Superior temporal gyrus (tissue), 1 donor: ENCODE measurements around the gene BCAS2.
A peak's percentile ranks its signal among the peaks of the same experiment; 100 is the strongest.
"Not testable (repeated sequence)": the region's sequence is repeated elsewhere in the genome, so short reads cannot be mapped to it uniquely, and the experiment has no call there.

ENCODE experiments used
- DNase-seq: peaks from one replicate; pipeline ENCODE4 v3.0.0-alpha.2; 2016; ENCODE audit errors: extremely low spot score

The BCAS2 gene

DNA sequence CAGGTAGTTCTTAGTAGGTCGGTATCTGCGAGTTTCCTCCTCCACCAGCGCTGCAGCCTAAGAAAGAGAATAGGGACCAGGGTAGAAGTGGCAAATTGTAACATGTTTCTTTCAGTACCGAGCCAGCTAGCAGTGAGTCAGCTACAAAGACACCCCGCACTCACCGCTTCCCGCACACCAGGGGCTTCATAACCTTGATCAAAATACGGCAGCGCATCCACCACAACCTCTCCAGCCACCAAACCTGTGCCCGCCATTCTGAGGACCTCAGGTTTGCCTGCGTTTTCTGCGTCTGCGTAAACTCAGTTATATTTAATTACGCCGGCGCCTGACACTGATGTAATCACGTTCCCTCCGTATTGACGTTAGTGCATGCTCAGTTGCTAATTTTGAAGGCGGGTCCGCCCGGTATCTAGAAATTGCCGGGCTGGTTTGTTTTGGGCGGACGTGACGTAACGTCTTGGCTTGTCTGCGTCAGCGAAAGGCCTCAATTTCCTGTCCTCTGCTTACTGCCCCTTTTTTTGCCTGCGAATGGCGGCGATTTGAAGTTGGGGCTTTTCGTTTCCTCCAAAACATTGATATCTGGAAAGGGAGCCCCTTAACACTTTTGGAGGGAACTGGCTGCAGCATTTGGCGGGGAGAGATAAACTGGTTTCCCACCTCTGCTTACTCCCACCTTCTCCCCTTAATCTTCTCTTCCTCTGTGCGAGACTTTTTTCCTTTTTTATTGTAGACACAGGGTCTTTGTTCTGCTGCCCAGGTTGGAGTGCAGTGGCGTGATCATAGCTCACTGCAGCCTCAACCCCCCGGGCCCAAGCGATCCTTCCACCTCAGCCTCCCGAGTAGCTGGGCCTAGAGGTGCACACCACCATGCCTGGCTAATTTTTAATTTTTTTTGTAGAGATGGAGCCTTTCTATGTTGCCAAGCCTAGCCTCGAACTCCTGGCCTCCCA is at the start of gene BCAS2:
Gene BCAS2 (minus strand): TSS at position 281 of the 953 bp plus-strand sequence. CDS start 24 bp downstream, at position 257.
- peak; percentile 99 for DNase-seq

GRCh38 chr1:114627107-114627506 is 45.7 kb upstream of the BCAS2 start:
- no peak for DNase-seq

- DNase-seq: no peak
Observed at GRCh38 chr1:114623364-114623763, 41.9 kb upstream of the BCAS2 start.

DNA sequence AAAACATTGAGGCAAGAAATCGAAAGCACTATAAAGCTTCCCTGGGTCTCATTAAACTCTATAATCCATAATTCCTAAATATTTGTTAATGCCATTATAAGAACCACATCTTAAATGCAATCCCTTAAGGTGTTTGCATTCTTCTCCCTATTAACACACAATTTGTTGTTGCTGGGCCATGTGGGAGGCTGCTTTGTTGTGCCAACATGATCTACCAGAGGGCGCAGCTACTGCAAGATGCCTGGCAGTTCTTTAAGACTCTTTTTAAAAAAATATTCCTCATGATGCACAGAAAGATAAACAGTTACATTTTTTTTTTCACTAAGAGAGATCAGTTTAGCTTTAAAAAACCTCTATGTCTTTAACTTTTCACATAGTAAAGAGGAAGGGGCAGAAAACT is 39.0 kb upstream of the BCAS2 start:
- DNase-seq: no peak

DNA sequence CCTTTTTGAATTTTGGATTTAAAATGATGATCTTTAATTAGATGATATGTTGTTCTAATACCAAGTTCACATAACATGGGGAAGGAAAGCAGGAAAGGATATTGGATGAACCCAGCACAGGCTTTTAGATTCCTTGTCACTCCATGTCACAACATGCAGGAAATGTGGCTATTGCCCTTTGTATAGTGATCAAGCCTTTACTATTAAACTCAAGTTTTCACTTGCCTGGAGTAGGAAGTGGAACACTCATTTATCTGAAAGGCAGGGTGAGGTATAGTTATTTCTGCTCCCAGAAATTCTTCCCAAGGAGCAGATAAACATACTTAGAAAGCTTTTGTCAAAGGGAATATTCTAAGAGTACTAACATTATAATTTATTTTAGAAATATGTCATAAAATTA is 37.2 kb upstream of the BCAS2 start:
- DNase-seq: no peak

DNA sequence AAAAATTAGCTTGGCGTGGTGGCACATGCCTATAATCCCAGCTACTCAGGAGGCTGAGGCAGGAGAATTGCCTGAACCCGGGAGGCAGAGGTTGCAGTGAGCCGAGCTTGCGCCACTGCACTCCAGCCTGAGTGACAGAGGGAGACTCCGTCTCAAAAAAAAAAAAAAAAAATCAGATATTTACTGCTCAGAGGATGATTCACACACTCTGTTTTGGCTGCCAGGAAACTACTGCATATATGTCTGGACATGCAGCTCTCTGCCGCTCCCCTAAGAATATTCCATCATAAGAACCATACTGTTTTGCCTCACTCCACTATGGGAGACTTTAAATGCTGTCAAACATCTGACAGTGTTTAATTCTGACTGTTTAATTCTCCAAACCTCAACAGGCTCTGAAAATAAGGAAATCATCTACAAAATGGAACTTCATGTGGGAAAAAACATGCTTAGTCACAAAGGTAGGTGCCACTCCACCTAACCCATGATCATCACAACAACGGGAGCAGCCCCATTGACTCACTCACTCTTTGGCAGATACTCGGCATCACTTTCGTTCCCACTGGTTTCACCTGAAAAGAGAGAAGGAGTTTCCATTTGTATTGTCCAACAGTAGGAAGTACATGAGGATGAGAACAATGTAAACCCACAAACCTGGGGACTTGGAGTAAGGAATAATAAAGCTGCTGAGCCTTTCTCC is 29.3 kb upstream of the BCAS2 start:
- no peak for DNase-seq

DNA sequence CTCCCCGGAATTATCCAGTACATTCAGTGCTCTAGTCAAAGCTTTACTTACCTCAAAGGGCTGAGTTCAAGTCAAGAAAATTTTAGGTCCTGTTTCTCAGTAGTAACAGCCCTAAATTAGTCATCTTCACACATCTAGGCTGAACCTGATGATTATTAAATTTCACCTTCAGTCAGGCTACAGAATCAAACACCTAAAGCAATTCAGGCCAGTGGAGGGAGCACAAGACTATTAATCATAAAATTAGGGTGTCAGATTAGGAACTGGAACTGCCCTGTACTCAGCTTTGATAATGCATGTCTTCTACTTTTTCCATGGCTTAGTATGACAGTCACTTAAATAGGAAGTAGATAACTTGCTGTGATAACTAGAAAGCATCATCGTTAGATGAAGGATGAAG is 28.4 kb upstream of the BCAS2 start:
- DNase-seq: no peak

DNA sequence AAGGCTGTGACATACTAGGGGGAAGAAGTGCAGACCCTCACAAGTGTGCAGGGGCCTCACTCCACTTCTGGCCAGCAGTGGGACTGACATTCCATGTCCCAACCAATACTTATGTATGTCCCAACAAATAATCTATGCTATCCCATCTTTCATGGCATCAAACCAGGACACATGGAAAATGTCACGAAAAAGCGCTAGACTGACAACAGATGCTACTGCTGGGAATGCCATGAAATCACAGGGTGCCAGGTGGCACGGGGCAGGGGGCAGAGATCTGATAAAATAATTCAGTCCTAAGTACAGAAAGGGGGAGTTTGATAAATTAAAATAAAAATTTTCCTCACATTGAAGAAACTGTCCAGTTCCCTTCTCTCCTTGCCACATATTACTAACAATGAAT is 27.6 kb upstream of the BCAS2 start:
- DNase-seq: no peak

GRCh38 chr1:114607223-114607622 is 25.8 kb upstream of the BCAS2 start:
- no peak for DNase-seq

- DNase-seq: no peak
Observed at GRCh38 chr1:114597949-114598348, 16.5 kb upstream of the BCAS2 start.

GRCh38 chr1:114595602-114596001 is 14.2 kb upstream of the BCAS2 start:
- DNase-seq: no peak

DNA sequence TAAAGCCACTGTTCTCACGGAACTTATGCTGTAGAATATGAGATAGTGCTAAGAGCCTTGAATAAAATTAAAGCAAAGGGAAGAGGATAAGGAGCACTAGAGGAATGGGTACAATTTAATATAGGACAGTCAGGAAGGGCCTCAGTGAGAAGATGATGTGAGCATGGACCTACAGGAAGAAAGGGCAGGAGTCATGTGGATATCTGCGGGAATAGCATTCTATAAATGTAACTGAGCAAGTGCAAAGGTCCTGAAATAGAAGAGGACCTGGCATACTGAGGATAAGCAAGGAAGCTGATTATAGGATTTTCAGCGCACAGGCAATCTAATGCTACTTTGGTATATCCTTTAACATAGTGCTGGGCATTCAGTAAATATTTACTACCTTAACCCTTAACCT is 12.6 kb upstream of the BCAS2 start:
- DNase-seq: no peak

DNA sequence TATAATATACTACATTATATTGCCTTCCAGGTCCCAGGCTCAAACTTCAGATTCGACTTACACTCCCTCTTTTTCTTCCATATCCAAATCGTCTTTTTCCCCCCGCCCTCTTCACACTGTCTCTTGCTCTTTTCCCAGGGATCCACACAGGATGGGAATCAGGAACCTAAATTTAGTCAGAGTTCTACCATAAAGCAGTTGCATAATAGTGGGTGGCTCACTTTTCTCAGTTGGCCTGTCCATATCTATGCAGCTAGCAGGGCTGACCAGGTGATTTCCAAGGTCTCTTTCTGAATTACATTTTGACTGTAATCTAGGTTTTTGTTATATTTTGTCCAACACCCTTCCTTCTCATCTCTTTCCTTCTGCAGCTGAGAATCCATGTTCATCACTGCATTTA is 7.7 kb upstream of the BCAS2 start:
- no peak for DNase-seq

DNA sequence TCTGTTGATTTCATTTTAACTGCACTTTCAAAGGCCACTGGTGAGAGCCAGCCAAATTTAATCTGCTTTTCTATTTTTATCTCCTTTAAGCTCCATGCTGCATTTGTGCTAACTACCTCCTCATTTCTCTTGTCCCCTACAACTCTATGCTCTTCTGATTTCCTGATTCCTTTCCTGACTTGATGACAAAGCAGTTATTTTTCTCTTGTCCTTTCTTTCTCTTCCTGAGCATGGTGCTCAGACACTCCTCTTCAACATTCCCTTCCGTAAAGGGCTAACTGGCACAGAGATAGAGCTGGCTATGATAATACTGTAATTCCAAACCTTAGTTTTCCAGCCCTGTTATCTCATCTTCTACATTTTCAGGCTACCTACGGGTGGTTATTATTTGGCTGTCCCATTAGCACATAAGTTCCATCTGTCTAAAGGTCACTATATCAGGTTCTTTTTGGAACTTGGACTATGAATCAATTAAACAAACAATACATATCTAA is 6.8 kb upstream of the BCAS2 start:
- no peak for DNase-seq

DNA sequence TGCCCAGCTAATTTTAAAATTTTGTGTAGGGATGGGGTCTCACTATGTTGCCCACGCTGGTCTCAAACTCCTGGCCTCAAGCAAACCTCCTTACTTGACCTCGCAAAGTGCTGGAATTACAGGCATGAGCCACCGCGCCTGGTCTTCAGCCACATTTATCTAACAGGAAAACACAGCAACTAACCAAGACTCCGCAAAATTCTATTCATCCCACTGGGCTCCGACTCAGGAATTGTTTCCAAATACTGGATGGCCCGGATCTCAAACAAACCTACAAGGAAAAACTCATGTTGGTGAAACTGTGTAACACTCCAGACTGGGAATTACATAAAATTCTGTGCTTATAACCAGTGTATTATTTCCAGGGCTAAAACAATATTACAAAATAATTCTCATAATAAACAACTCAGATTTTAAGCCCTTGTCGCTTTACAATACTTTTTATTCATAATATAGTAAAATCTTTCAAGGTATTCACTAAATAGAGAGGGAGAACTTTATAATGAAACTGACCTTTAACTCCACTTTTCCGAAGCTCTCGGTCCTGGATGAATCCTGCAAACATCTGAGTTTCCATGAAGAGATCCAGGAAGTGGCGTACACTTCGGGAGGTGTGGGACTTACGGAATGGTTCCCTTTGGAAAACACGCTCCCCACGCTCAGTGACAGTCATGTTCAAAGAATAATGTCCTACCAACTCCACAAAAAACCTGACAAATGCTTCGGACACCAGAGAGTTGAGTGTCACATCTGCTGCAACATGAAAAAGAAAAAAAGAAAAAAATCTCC is 6.0 kb upstream of the BCAS2 start:
- DNase-seq: no peak

DNA sequence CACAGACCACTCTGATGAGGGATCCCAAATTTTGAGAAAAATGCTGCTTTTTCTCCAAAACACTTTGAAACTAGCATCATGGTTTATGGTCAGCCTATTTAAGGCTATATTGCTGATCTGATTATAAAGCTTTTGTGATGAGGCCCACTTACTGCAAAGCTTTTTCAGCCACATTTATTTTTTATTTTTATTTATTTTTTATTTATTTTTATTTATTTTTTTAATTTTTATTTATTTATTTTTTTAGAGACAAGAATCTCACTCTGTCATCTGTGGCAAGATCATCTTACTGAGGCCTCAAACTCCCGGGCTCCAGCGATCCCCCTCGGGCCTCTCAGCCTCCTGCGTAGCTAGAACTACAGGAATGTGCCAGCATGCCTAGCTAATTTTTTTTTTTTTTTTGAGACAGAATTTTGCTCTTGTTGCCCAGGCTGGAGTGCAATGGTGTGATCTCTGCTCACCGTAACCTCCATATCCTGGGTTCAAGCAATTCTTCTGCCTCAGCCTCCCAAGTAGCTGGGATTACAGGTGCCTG is 5.2 kb upstream of the BCAS2 start:
- DNase-seq: no peak

GRCh38 chr1:114585231-114585630 is 3.8 kb upstream of the BCAS2 start:
- no peak for DNase-seq

DNA sequence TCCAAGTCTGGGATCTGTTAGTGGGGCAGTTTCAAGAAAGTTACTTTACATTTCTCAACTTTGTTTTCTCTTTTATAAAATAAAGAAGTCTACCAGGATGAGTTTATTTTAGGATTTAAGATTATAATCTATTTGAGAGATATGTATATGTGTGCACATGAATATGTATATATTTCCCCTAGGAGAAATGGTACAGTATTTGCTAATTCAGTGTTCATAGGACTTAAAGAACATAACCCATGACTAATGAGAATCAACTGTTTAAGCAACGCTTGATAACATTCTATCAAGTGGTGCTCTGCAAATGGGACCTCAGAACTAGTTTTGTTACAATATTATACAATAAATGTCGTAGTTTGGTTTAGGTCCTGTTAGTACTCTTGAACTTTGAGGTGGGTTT is 7.0 kb downstream of the BCAS2 start:
- DNase-seq: no peak

- DNase-seq: peak; percentile 56
Observed at GRCh38 chr1:114564141-114564540, 17.3 kb downstream of the BCAS2 start.

GRCh38 chr1:114562978-114563510 is 18.4 kb downstream of the BCAS2 start:
- DNase-seq: not testable (repeated sequence)

- DNase-seq: no peak
Observed at GRCh38 chr1:114561333-114561732, 20.1 kb downstream of the BCAS2 start.
